Occipital lobe (tissue), 2 donors: ENCODE data around the gene SLC7A5. TPM values are rescaled to one million over a fixed set of nuclear protein-coding genes. Genes with fewer than 3 reads are reported as not detected.
A peak's percentile ranks its signal among the peaks of the same experiment; 100 is the strongest.
"Not testable (repeated sequence)": the region's sequence is repeated elsewhere in the genome, so short reads cannot be mapped to it uniquely, and the experiment has no call there.

ENCODE experiments used
- DNase-seq: peaks from one replicate; lab custom pipeline; 2025; lab: John Stamatoyannopoulos, UW
- total RNA-seq: library from RNA; depleted of rRNA; stranded (reverse); fragments of >200 nt; gene quantifications from one replicate; pipeline ENCODE4 v1.2.3, GENCODE V29; 2014

Gene SLC7A5
- total RNA-seq, 1 donor from 2014 or later: 16.5 TPM

GRCh38 chr16:87861300-87862099, 7.8 kb downstream of the SLC7A5 start:
- not testable (repeated sequence) for DNase-seq

- DNase-seq: no peak
Observed at GRCh38 chr16:87860553-87861299, 8.6 kb downstream of the SLC7A5 start.

GRCh38 chr16:87858151-87858993, 10.9 kb downstream of the SLC7A5 start:
- DNase-seq: not testable (repeated sequence)

- DNase-seq: no peak
Observed at GRCh38 chr16:87856791-87857228, 12.5 kb downstream of the SLC7A5 start.

- DNase-seq: no peak
Observed at GRCh38 chr16:87855852-87856715, 13.2 kb downstream of the SLC7A5 start.

- DNase-seq: no peak
Observed at GRCh38 chr16:87854907-87855683, 14.2 kb downstream of the SLC7A5 start.

GRCh38 chr16:87854053-87854906, 15.0 kb downstream of the SLC7A5 start:
- no peak for DNase-seq

- DNase-seq: peak; percentile 83
Observed at GRCh38 chr16:87853411-87854052, 15.8 kb downstream of the SLC7A5 start.

GRCh38 chr16:87851601-87852000, 17.7 kb downstream of the SLC7A5 start:
- DNase-seq: no peak

- no peak for DNase-seq
Observed at GRCh38 chr16:87851141-87851587, 18.1 kb downstream of the SLC7A5 start.

- no peak for DNase-seq
Observed at GRCh38 chr16:87850009-87851006, 19.0 kb downstream of the SLC7A5 start.

- no peak for DNase-seq
Observed at GRCh38 chr16:87849419-87850008, 19.8 kb downstream of the SLC7A5 start.

- DNase-seq: no peak
Observed at GRCh38 chr16:87848676-87849345, 20.5 kb downstream of the SLC7A5 start.

GRCh38 chr16:87847785-87848675, 21.3 kb downstream of the SLC7A5 start:
- DNase-seq: peak; percentile 25

- DNase-seq: no peak
Observed at GRCh38 chr16:87847467-87847784, 21.9 kb downstream of the SLC7A5 start.
